A549 (cell line): Measurements from ENCODE around the gene SLCO4A1.

Experiments used
- HDAC2 ChIP-seq: fragments of 200-600 bp; sonication (generic); IDR thresholded peaks from 2 replicates; pipeline ENCODE4 v1.6.1; 2016
- MAFK ChIP-seq: fragments of 450-650 bp; IDR thresholded peaks from 2 replicates; pipeline ENCODE4 v1.6.1; 2014; ENCODE audit not compliant: partially characterized antibody
- POLR2A ChIP-seq: IDR thresholded peaks from 2 replicates; pipeline ENCODE4 v1.6.1; 2012; ENCODE audit warnings: mild to moderate bottlenecking, low read length
- RAD21 ChIP-seq, 2 experiments: fragments of >200 bp in 1 of 2; sonication (Bioruptor Twin) in 1 of 2; formaldehyde crosslinking in 1 of 2; IDR thresholded peaks in 1 of 2; conservative IDR thresholded peaks in 1 of 2; 2 replicates in 1 of 2; 3 replicates in 1 of 2; pipeline ENCODE4 v1.6.1; 2012 to 2018; ENCODE audit warnings: inconsistent platforms in 1 of 2
- TF ChIP-seq, protein P1 (sequence below): fragments of >200 bp; sonication (Bioruptor Twin); formaldehyde crosslinking; IDR thresholded peaks from 3 replicates; pipeline ENCODE4 v1.5.1; 2016
- TF ChIP-seq, protein P2 (sequence below): IDR thresholded peaks from 2 replicates; pipeline ENCODE4 v1.6.1; 2012

DNA sequence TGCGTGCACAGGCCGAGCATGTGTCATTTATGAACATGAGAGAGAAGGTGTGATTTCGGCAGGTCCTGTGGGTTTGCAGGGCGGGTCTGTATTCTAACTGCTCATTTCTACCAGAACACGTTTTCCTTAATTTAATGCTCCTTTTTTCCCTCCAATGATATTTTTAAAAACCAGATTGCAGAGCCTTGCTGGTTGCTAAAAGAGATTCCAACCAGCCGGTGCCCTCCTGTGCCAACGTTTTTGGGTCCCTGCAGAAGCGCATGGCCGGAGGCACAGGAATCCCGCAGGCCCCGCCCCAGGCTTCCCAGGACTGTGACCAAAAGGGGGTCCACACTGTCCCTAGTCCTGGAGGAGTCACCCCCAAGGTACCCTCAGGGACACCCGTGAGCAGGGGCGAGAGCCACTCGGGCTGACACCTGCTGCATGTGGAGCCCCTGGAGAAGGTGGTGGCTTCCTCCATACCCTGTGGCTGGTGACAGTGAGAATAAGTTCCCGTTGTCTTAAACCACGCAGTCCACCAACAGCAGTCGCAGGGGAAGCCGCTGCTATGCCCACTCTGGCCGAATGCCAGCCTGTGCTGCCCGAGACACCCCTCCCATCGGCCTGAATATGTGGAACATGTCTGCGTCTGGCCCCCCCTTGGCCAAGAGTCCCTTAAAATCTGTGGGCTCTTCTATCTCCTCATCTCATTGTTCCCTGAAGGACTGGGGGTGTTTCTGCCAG lies 50.7 kb downstream of the SLCO4A1 start:
- TF ChIP-seq, protein P1, sequence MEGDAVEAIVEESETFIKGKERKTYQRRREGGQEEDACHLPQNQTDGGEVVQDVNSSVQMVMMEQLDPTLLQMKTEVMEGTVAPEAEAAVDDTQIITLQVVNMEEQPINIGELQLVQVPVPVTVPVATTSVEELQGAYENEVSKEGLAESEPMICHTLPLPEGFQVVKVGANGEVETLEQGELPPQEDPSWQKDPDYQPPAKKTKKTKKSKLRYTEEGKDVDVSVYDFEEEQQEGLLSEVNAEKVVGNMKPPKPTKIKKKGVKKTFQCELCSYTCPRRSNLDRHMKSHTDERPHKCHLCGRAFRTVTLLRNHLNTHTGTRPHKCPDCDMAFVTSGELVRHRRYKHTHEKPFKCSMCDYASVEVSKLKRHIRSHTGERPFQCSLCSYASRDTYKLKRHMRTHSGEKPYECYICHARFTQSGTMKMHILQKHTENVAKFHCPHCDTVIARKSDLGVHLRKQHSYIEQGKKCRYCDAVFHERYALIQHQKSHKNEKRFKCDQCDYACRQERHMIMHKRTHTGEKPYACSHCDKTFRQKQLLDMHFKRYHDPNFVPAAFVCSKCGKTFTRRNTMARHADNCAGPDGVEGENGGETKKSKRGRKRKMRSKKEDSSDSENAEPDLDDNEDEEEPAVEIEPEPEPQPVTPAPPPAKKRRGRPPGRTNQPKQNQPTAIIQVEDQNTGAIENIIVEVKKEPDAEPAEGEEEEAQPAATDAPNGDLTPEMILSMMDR: no peak
- TF ChIP-seq MAFK (no peak), POLR2A (no peak), HDAC2 (no peak), RAD21 (conservative IDR thresholded peaks at IDR 0.05 in 1 of 2, IDR thresholded peaks at IDR 0.05 in 1 of 2) (no peak)
- TF ChIP-seq, protein P2, sequence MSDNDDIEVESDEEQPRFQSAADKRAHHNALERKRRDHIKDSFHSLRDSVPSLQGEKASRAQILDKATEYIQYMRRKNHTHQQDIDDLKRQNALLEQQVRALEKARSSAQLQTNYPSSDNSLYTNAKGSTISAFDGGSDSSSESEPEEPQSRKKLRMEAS: no peak
